PC-3 (cell line): Measurements from ENCODE around the gene NCOR2. TPM values are rescaled to one million over a fixed set of nuclear protein-coding genes. Genes with fewer than 3 reads are reported as not detected.

Source experiments
- ATAC-seq: fragments of 200-7000 bp; cut with Tn5 transposase; 2 replicates; pipeline ENCODE4 v1.9.1; 2020; ENCODE audit warnings: mild to moderate bottlenecking, moderate library complexity
- BruUV-seq: library from RNA; stranded (reverse); fragments of 400-500 nt; replicated peaks from 2 replicates; lab custom pipeline; 2021; lab: Mats Ljungman, UMichigan
- CTCF ChIA-PET: fragments of 300-600 bp; sonication (Branson Sonifier 250); formaldehyde crosslinking; loops from one replicate; lab custom pipeline; 2022; ENCODE audit warnings: antibody characterized with exemption; lab: Charles Lee
- POLR2A ChIA-PET: fragments of 300-600 bp; sonication (Branson Sonifier 250); formaldehyde crosslinking; loops from one replicate; lab custom pipeline; 2022; ENCODE audit warnings: antibody characterized with exemption; ENCODE audit not compliant: unreplicated experiment; lab: Charles Lee
- DNase-seq: peaks from one replicate; pipeline ENCODE4 v3.0.0-alpha.2; 2015
- H2AFZ ChIP-seq: fragments of 300-600 bp; sonication (generic); 2 replicates; pipeline ENCODE4 v1.6.0; 2016; ENCODE audit warnings: antibody characterized with exemption, low read length
- H3F3A ChIP-seq: fragments of 300-600 bp; sonication (generic); one replicate; pipeline ENCODE4 v1.6.0; 2017; ENCODE audit warnings: antibody characterized with exemption, low read length, control low read depth, mild to moderate bottlenecking; ENCODE audit not compliant: unreplicated experiment
- H3K27ac ChIP-seq: fragments of 300-600 bp; sonication (generic); 2 replicates; pipeline ENCODE4 v1.5.1; 2016; ENCODE audit warnings: mild to moderate bottlenecking, low read length
- H3K27me3 ChIP-seq: fragments of 300-600 bp; sonication (generic); 2 replicates; pipeline ENCODE4 v1.6.1; 2016; ENCODE audit warnings: low read length, mixed read lengths
- H3K36me3 ChIP-seq: fragments of 300-600 bp; sonication (generic); 2 replicates; pipeline ENCODE4 v1.6.1; 2016; ENCODE audit warnings: low read depth, mixed run types, low read length, mixed read lengths
- H3K4me1 ChIP-seq: fragments of 300-600 bp; sonication (generic); 2 replicates; pipeline ENCODE4 v1.5.1; 2016; ENCODE audit warnings: low read length; ENCODE audit not compliant: insufficient read depth
- H3K4me2 ChIP-seq: fragments of 300-600 bp; sonication (generic); 2 replicates; pipeline ENCODE4 v1.6.0; 2016; ENCODE audit warnings: low read length
- H3K4me3 ChIP-seq: fragments of 300-600 bp; sonication (generic); 2 replicates; pipeline ENCODE4 v1.5.1; 2016; ENCODE audit warnings: mild to moderate bottlenecking, low read length, mixed read lengths
- H3K79me2 ChIP-seq: fragments of 300-600 bp; sonication (generic); 2 replicates; pipeline ENCODE4 v1.6.1; 2017; ENCODE audit warnings: low read length, mixed read lengths
- H3K9ac ChIP-seq: fragments of 300-600 bp; sonication (generic); 2 replicates; pipeline ENCODE4 v1.6.0; 2016; ENCODE audit warnings: mild to moderate bottlenecking, low read length
- H3K9me2 ChIP-seq: fragments of 300-600 bp; sonication (generic); replicated peaks from 2 replicates; pipeline ENCODE4 v1.6.1; 2016; ENCODE audit warnings: mixed run types, low read length, mixed read lengths
- H3K9me3 ChIP-seq: fragments of 300-600 bp; sonication (generic); 2 replicates; pipeline ENCODE4 v1.6.1; 2016; ENCODE audit warnings: low read length, mixed read lengths
- H4K20me1 ChIP-seq: fragments of 300-600 bp; sonication (generic); 2 replicates; pipeline ENCODE4 v1.6.1; 2016; ENCODE audit warnings: low read length, mixed read lengths
- CTCF ChIP-seq: fragments of 300-600 bp; sonication (generic); conservative IDR thresholded peaks from 2 replicates; pipeline ENCODE4 v1.5.1; 2017; ENCODE audit warnings: antibody characterized with exemption, low read depth, mild to moderate bottlenecking, low read length
- EZH2 ChIP-seq: fragments of 300-600 bp; sonication (generic); IDR thresholded peaks from one replicate; pipeline ENCODE4 v1.6.1; 2017; ENCODE audit warnings: antibody characterized with exemption, mild to moderate bottlenecking, low read length; ENCODE audit not compliant: unreplicated experiment
- EZH2phosphoT487 ChIP-seq: fragments of 300-600 bp; sonication (generic); IDR thresholded peaks from 2 replicates; pipeline ENCODE4 v1.6.1; 2018; ENCODE audit warnings: mild to moderate bottlenecking, antibody characterized with exemption, low read length, borderline replicate concordance
- intact Hi-C: fragments of 100-400 bp; cut with micrococcal nuclease; formaldehyde crosslinking; loops from 2 replicates; pipeline ENCODE4 v1.9.0; 2023
- total RNA-seq: library from RNA; depleted of rRNA; stranded (reverse); fragments of >200 nt; gene quantifications from 2 replicates; pipeline ENCODE4 v1.2.3, GENCODE V29; 2014

NCOR2 gene
- total RNA-seq, 1 experiment from 2014 or later = 117 TPM

DNA sequence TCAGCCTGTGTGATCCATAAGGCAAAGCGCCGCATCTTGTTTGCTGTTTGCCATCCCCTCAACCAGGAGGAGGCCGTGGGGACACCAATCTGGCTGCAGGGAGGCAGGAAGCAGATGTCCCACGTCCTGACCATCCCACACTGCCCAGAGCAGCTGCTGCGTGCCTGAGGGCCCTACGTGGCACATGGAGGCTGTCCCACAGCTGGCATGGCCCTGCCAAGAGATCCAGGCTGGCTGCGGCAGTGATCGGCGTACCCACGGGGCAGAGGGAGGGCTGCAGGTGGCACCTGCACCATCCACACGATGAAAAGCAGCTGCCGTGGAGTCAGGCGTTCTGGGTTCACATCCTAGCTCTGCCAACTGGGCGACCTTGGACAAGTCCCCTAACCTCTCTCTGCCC lies 42.0 kb downstream of the NCOR2 start:
- TF ChIP-seq EZH2phosphoT487 (no peak), EZH2 (no peak), CTCF (no peak)
- DNase-seq (no peak), ATAC-seq (no peak)
- Histone ChIP-seq H3K36me3 (no peaks in the 10 kb centered on the region), H3K9me2 (no peaks in the 10 kb centered on the region), H3K4me3 (no peak overlapping the region), H3K9ac (no peak overlapping the region), H4K20me1 (0 out of 2 replicates have a peak, but pooled peaks cover 3% of the 10 kb centered on the region), H3K4me2 (no peak overlapping the region), H3K9me3 (no peaks in the 10 kb centered on the region), H3K27me3 (no peaks in the 10 kb centered on the region), H3K27ac (no peak overlapping the region), H2AFZ (no peak overlapping the region), H3F3A (no peaks in the 10 kb centered on the region), H3K79me2 (peaks cover 17% of the 10 kb centered on the region; the same call in 1 of the 2 replicates), H3K4me1 (peaks cover 18% of the 10 kb centered on the region)
- ChIA-PET CTCF (interaction anchor here (0.6 kb wide), 1 partner anchor 169 kb away, joined by 4 read pairs; no protein-coding TSS in a partner anchor), POLR2A (no interaction called here)
- no TSS peak for BruUV-seq
- intact Hi-C loops = no loop called here

DNA sequence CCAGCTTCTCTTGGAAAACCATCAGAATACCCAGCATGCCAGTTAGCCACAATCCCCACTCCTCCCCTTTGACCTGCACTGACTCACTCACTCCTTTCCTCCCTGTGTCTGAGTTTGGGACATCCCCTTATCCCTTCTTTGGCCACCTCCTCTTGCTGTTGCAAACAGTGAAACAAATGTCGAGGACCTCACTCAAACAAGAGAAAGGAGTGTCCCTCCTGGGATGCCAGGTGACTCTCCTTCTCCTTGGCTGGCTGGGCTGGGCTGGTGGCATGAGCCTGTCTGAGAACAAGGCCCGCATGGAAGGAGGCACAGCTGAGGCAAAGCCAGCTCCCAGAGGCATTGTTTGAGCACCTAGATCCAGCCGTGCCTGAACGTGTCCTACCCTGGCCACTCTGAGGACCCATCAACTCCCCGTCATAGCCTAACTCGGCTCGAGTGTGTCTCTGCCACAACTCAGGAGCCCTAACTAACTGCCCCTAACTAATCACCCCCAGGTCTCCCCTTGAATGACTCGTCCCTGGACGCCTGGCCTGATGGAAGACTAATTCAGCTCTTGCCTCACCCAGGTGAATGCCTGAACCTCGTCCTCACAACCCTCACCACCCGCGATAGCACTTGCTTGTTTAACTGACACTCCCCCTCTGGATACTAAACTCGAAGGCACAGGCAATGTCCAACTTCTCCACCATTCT lies 43.0 kb downstream of the NCOR2 start:
- POLR2A ChIA-PET = no interaction called here
- DNase-seq (peak; percentile 57), ATAC-seq (peak; percentile 36)
- no TSS peak for BruUV-seq
- no peak overlapping the region for H3K4me3 ChIP-seq
- CTCF ChIA-PET = no interaction called here
- no peak overlapping the region for H2AFZ ChIP-seq
- H3K27me3 ChIP-seq = no peaks in the 10 kb centered on the region
- peaks cover 24% of the 10 kb centered on the region for H3K79me2 ChIP-seq
- H4K20me1 ChIP-seq = peaks cover 9% of the 10 kb centered on the region; the same call in 1 of the 2 replicates
- H3K36me3 ChIP-seq = no peaks in the 10 kb centered on the region
- intact Hi-C loops = no loop called here
- no peaks in the 10 kb centered on the region for H3K9me3 ChIP-seq
- H3K4me1 ChIP-seq = peaks cover 29% of the 10 kb centered on the region
- H3K27ac ChIP-seq = no peak overlapping the region
- no peak overlapping the region for H3K4me2 ChIP-seq
- H3F3A ChIP-seq = no peaks in the 10 kb centered on the region
- no peak overlapping the region for H3K9ac ChIP-seq
- TF ChIP-seq EZH2 (no peak), CTCF (no peak), EZH2phosphoT487 (no peak)
- no peaks in the 10 kb centered on the region for H3K9me2 ChIP-seq

DNA sequence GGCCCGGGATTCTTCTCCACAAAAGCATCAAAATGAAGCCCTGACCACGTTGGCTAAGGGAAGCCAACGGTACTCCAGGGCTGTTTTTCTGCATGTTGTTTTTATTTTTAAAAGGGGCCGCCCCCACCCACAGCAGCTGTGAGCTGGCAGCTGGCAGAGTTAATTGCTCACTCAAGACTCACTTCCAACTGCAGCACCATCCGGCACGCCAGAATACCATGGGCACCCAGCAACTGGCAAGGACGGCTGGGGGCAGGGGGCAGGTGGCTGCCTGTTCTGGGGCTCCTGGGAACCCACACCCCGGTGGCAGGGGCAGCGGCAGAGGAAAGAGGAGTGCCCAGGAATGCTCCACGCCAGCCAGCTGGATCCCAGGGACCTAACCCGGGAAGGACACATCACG lies 44.3 kb downstream of the NCOR2 start:
- no TSS peak for BruUV-seq
- no peak overlapping the region for H2AFZ ChIP-seq
- H3K9me2 ChIP-seq = no peaks in the 10 kb centered on the region
- ChIA-PET POLR2A (no interaction called here), CTCF (no interaction called here)
- H3K4me1 ChIP-seq = peaks cover 40% of the 10 kb centered on the region
- no peak overlapping the region for H3K4me2 ChIP-seq
- peaks cover 12% of the 10 kb centered on the region; the same call in 1 of the 2 replicates for H4K20me1 ChIP-seq
- no peak for DNase-seq
- H3K79me2 ChIP-seq = peaks cover 24% of the 10 kb centered on the region
- H3K27me3 ChIP-seq = no peaks in the 10 kb centered on the region
- TF ChIP-seq CTCF (no peak), EZH2phosphoT487 (no peak), EZH2 (no peak)
- no peak overlapping the region for H3K27ac ChIP-seq
- intact Hi-C loops = no loop called here
- no peak overlapping the region for H3K9ac ChIP-seq
- no peak for ATAC-seq
- no peaks in the 10 kb centered on the region for H3K36me3 ChIP-seq
- H3K9me3 ChIP-seq = no peaks in the 10 kb centered on the region
- peaks cover 3% of the 10 kb centered on the region for H3F3A ChIP-seq
- H3K4me3 ChIP-seq = no peak overlapping the region
